Left renal cortex interstitium (tissue), 4 donors: Measurements from ENCODE around the gene SIX6. TPM values are rescaled to one million over a fixed set of nuclear protein-coding genes. Genes with fewer than 3 reads are reported as not detected.

Experiments
- DNase-seq, 4 donors: peaks; one replicate each; pipeline ENCODE4 v3.0.0-alpha.2; 2013; ENCODE audit warnings: low read depth in 4 of 4, low spot score in 2 of 4, missing footprints in 1 of 4
- polyA plus RNA-seq, 4 donors: library from polyadenylated mRNA; unstranded; fragments of 120-200 nt; gene quantifications; one replicate each; pipeline ENCODE4 v1.2.1, GENCODE V29; 2013; ENCODE audit not compliant: insufficient read length in 4 of 4

Gene SIX6
- polyA plus RNA-seq, 4 donors, result not detected

- DNase-seq, result no peak
Observed at GRCh38 chr14:60512973-60513571, 4.1 kb downstream of the SIX6 start.

GRCh38 chr14:60514378-60514740 is 5.4 kb downstream of the SIX6 start:
- DNase-seq, result no peak

- DNase-seq, result no peak
Observed at GRCh38 chr14:60514741-60515491, 6.0 kb downstream of the SIX6 start.

GRCh38 chr14:60515511-60516289 is 6.8 kb downstream of the SIX6 start:
- no peak for DNase-seq

GRCh38 chr14:60532442-60532841 is 23.5 kb downstream of the SIX6 start:
- no peak for DNase-seq

GRCh38 chr14:60537663-60538062 is 28.7 kb downstream of the SIX6 start:
- DNase-seq, result no peak

GRCh38 chr14:60544659-60545058 is 35.7 kb downstream of the SIX6 start:
- no peak for DNase-seq

- DNase-seq, result no peak
Observed at GRCh38 chr14:60553808-60554207, 44.9 kb downstream of the SIX6 start.

- peak; percentile 6 to 57 (median 28) for DNase-seq
Observed at GRCh38 chr14:60561845-60562746, 53.1 kb downstream of the SIX6 start.

Other genes with a start within 250 kb of the SIX6 start
- gene C14orf39, start 23.1 kb upstream of the SIX6 start, polyA plus RNA-seq, result under 1 TPM; 0.30 to 0.73 (median 0.41) TPM
- 10 to 100 TPM in 2 of 4 donors, 1 to 10 TPM in 2; 8.2 to 14.3 (median 10.9) TPM for gene SIX1, start 140.3 kb downstream of the SIX6 start, polyA plus RNA-seq
- 1 to 10 TPM; 5.3 to 8.7 (median 7.1) TPM for gene SIX4, start 215.2 kb downstream of the SIX6 start, polyA plus RNA-seq
- 10 to 100 TPM; 40.5 to 54.8 (median 45.8) TPM for gene MNAT1, start 225.6 kb downstream of the SIX6 start, polyA plus RNA-seq